HUDEP-2 (cell line): ENCODE measurements around the gene HAGHL.

Experiments
- DNase-seq, 76 experiments: peaks; one replicate each; lab custom pipeline; 2025; ENCODE audit not compliant: unreplicated experiment in 76 of 76; lab: John Stamatoyannopoulos, UW

Gene HAGHL

GRCh38 chr16:726438-727290 lies at the start of gene HAGHL, which contains the start of gene CCDC78:
Gene HAGHL, plus strand, starts transcription at chr16:727106. Its CDS starts 404 bp downstream, at chr16:727510.
Gene CCDC78, minus strand, starts transcription at chr16:726443. Its CDS starts 76 bp downstream, at chr16:726367.
- DNase-seq = peak in 62 of 76 experiments; percentile 15 to 83 (median 61)

- no peak for DNase-seq
Observed at GRCh38 chr16:677316-678190, 49.4 kb upstream of the HAGHL start.

GRCh38 chr16:678209-678857 lies 48.6 kb upstream of the HAGHL start:
- DNase-seq = no peak

- DNase-seq = peak in 69 of 76 experiments; percentile 10 to 80 (median 63)
Observed at GRCh38 chr16:678858-679813, 47.8 kb upstream of the HAGHL start.

DNA sequence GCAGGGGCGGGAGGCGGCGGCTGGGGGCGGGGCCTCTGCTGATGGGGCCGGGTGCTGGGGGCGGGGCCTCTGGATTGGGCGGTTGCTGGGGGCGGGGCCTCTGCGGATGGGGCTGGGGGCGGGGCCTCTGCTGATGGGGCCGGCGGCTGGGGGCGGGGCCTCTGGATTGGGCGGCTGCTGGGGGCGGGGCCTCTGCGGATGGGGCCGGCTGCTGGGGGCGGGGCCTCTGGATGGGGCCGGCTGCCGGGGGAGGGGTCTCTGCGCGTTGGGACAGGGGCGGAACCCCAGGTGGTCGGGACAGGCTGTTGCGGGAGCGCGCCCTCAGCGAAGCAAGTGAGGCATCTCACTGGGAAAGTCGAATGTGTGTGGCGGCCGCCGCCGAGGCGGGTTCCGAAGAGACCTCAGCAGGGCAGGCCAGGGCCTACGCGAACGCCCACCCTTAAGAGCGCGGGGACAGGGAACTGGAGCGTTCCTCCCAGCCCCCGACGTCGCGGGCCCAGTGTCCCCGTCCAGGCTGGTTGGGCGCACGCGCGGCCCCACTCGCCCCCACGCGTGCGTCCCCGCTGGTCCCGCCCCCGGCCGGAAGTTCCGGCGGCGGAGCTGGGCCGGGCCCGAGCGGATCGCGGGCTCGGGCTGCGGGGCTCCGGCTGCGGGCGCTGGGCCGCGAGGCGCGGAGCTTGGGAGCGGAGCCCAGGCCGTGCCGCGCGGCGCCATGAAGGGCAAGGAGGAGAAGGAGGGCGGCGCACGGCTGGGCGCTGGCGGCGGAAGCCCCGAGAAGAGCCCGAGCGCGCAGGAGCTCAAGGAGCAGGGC lies 46.9 kb upstream of the HAGHL start, which contains the start of gene STUB1:
STUB1 (plus strand) TSS at position 597 of the 811 bp plus-strand sequence; CDS start at position 713, 116 bp downstream.
- DNase-seq = peak in 72 of 76 experiments; percentile 19 to 97 (median 86)

DNA sequence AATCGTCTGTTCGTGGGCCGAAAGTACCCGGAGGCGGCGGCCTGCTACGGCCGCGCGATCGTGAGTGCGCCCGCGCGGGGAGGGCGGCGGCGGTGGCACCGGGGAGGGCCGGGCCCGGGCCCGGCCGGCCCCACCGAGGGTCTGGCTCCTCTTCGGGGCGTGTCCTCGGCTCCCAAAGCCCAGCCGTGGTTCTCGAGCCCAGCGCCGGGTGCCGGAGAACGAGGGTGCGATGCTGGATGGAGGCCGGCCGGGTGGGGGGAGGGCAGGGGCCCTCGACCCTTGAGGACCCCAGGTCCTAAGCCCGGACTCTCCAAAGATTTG lies 46.3 kb upstream of the HAGHL start:
- DNase-seq = no peak

GRCh38 chr16:680967-681745 lies 45.8 kb upstream of the HAGHL start:
- DNase-seq = peak in 67 of 76 experiments; percentile 19 to 79 (median 59)

- DNase-seq = peak in 15 of 76 experiments; percentile 6 to 66 (median 37)
Observed at GRCh38 chr16:681746-682427, 45.0 kb upstream of the HAGHL start.

DNA sequence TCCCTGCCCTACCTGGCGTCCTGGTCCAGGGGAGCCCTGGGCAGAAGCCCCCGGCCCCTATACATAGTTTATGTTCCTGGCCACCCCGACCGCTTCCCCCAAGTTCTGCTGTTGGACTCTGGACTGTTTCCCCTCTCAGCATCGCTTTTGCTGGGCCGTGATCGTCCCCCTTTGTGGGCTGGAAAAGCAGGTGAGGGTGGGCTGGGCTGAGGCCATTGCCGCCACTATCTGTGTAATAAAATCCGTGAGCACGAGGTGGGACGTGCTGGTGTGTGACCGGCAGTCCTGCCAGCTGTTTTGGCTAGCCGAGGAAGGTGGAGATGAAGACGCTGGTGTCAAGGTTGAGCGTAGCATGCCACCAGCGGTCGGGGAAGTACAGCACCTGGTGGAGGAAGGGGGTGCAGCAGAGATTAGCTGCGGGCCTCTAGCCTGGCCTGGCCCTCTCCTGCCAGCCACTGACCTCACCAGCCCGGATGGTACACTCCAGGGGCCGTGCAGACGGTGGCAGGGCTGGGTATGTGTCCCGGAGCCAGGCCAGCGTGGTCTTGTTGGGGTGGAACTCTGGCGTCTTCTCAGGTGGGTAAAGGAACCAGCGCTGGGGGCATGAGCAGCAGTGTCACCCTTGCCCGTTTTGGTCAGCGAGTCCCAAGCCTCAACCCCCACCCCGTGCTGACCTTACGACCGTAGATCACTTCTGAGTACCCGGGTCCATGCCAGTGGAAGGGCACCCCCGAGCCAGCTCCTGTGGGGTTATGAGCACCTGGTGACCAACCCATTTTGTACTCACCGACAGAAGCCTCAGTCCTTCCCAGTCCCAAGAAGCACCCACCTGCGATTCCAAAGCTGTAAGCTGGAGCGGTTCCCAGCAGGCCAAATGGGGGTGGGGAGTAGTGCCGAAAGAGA lies 44.2 kb upstream of the HAGHL start:
- peak in 1 of 76 experiments; percentile 16 for DNase-seq

DNA sequence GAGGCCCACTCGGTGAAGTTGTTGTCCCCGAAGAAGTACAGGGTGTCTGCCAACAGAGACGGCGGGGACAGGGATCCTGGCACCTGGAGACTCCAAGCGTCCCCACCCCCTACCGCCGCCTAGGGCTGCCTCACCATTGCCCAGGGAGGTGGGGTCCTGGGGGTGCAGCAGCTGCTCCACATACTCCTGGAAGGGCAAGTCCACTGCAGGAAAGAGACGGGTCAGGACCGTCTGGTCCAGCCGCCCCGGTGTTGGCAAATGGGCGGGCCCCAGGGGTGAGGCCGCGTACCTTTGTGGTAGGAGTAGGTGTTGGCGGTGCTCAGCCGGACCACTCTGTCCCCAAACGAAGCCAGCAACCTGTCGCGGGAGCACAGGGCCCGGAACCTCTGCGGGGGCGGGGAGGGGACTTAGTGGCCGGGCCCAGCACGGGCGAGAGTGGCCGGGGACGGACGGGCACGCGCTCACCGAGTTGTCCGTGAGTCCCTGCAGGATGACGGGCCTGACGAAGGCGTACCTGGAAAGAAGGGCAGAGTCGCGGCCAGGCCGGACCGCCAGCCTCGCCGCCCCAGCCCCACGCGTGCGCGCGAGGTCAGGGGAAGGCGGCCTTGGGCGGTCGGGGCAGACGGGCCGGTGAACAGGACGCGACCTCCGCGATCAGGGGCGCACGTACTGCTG lies 43.4 kb upstream of the HAGHL start:
- DNase-seq = peak in 11 of 76 experiments; percentile 12 to 41 (median 30)

DNA sequence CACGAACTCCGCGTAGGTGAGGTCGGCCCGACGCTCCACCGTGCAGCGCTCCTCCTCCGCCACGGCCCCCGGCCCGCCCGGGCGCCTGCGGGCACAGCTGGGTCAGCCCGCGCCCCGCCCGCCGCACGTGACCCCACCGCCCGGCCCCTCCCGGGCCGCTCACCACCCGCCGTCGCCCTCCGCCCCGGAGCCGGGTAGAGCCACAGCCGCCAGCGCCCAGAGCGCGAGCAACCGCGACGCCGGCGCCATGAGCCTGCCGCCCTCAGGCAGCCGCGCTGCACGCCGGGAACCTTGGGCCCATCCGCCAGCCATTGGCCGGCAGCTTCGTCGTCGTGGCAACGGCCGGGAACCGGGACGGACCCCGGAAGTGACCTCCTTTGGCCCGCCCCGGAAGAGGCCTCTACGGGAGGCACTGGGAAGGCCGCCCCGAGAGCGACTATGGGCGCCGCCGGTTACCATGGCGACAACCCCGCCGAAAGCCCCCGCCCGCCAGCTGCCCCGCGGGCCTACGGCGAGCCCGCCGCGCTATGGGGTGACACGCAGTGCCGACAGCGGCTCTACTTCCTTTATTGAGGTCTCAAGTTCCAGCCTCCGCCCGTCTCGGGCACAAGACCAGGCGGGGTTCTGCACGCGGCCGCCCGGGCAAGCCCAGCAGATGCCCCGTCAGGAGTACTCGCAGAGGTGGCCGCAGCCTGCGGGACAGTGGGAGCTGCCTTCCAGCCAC lies 42.7 kb upstream of the HAGHL start, which contains the start of gene JMJD8:
JMJD8 (minus strand) TSS at position 264 of the 724 bp plus-strand sequence; CDS start at position 249, 15 bp downstream.
- peak in 75 of 76 experiments; percentile 27 to 97 (median 93) for DNase-seq

- no peak for DNase-seq
Observed at GRCh38 chr16:684961-685696, 41.8 kb upstream of the HAGHL start.

- peak in 60 of 76 experiments; percentile 13 to 73 (median 50) for DNase-seq
Observed at GRCh38 chr16:685967-686366, 40.9 kb upstream of the HAGHL start.
